HG03460 (cell line): ENCODE results near the gene RAB23.

Experiments
- ATAC-seq: cut with Tn5 transposase; IDR thresholded peaks from one replicate; pipeline ENCODE4 v1.9.1; 2021; ENCODE audit not compliant: unreplicated experiment

The RAB23 gene

DNA sequence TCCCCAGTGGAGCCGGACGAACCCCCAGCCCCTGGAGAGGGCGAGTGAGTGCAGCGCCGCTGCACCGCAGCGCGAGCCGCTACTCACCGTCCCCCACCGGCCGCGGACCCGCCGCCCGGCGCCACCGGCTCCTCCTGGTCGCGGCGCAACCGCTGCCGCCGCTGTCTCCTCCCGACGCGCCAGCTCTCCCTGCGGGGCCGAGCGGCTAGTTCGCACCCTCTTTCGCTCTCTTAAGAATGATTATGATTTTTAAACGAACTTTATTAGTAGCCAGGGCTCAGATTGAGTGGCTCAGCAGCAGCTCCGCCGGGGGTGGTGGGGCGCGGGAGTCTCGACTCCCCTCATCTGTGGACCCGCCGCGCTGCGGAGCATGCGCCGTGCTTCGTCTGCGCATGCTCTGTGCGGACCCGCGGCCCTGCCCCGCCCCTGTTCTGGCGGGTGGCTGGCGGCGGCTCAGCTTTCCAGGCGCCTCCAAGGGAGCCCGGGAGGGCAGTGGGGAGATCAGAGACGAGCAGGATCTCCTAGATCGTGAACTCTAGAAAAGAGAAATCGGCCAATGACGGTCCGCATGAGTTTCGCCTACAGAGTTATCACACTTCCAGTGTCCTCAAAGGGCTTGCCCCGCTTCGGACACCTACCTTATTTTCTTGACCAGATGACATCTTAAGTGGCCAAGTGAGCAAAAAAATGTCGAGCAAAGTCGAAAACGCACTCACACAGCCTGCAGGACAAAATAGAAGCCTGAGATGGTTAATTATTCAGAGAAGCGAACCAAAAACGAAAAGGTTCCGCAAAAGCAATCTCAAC lies at the start of gene RAB23:
Gene RAB23, minus strand, starts transcription at position 372 of the 807 bp plus-strand sequence. CDS start 11,927 bp downstream, outside the sequence.
- ATAC-seq = peak; percentile 82

DNA sequence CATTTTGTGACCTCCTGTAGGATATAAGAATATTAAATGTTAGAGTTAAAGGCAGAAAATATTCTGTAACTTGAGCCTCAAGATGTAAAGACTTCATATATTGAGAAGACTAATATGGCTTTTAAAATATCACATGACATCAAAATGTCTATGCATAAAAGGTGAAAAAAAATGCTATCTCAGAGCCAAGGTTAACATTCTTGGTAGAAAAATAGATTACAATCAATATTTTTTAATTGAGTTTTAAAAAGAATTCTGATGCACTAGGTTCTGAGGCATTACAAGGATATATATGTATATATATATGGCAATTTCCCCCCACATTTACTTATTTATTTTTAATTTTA lies 46.2 kb upstream of the RAB23 start:
- ATAC-seq = no peak

DNA sequence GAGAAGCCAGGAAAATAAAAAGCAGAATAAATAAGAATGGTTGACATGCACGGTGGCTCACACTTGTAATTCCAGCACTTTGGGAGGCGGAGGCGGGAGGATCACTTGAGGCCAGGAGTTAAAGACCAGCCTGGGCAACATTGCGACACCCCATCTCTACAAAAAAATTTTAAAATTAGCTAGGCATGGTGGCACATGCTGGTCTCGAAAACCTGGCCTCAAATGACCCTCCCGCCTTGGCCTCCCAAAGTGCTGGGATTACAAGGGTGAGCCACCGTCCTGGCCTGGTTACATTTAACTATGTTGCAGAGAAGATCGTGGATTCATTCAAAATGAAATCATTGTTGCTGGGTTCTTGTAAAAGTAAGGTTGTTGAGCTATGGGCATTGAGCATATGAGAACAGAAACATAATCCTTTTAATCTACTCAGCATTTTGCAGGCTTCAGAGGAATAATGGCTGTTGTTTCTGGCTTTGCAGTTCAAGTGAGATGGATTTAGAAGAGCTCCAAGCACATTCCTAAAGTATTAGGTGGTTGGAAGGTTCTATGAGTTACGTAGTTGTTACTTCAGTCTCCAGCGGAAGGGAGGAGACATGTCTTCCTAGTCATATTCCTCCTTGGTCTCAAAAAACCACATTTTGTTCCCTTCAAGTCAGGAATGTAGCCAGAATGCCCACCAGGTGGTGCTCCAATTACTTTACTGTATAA lies 45.6 kb upstream of the RAB23 start:
- ATAC-seq = no peak

DNA sequence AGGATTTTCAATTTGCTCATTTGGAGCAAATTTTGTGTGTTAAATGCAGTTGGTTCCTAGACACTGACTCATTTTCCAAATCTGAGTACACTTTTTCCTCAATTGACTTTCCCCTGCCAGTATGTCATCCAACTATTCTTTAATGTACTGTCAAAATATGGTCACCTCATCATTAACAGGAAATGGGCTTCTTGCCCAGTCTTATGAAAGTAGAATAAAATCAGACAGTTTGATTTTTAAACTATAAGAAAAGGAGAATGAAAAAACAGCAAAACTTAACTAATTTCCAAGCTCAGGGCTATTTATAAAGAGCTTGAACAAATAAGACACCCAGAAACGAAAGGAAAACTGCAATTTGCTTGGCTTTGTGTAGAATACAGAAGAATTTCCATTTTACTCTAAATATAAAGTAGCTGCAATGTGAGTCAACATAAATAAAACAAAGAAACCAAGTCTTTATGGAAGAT lies 43.7 kb upstream of the RAB23 start:
- no peak for ATAC-seq

DNA sequence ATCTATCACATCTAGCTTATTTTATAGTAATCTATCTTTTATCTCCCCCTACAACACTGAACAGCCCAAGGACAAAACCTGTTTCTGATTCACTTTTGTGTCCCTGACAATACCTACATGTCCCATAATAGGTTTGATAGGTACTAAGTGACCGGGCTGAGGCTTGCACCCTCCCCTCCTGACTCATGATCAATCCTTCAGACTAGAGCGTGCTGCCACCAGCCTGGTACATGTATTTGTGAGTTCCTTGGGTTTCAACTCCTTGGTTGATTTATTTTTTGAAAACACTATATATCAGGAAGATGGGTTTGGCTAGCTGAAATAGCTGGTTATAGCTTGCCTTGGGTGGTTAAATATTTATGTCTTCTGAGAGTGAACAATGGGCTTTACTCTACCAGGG lies 41.6 kb upstream of the RAB23 start:
- no peak for ATAC-seq

DNA sequence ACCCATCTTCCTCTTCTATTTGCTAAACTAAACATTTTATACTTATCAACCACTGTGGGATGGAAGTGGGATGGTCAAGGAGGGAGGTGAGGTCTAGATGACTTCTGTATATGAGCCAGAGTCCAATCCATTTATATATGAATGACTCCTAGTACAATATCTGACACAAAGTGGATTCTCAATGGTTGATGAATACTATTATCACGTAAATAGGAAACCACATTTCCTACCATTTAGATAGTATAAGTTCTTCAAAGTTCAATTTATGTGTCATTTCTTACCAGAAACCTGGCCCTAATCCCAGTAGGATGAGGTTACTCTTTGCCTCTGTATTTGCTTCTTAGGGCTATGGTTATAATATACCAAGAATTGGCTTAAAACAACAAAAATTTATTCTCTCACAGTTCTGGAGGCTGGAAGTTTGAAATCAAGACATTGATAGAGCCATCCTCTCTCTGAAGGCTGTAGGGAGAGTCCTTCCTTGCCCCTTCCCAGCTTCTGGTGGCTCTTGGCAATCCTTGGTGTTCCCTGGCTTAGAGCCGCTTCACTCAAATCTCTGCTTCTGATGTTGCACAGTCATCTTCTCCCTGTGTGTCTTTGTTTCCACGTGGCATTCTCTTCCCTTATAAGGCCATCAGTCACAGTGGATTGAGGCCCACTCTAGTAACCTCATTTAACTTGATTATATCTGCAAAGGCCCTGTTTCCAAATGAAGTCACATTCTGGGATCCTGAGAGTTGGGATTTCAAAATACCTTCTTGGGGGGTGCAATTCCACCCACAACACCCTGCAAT lies 41.0 kb upstream of the RAB23 start:
- ATAC-seq = no peak

DNA sequence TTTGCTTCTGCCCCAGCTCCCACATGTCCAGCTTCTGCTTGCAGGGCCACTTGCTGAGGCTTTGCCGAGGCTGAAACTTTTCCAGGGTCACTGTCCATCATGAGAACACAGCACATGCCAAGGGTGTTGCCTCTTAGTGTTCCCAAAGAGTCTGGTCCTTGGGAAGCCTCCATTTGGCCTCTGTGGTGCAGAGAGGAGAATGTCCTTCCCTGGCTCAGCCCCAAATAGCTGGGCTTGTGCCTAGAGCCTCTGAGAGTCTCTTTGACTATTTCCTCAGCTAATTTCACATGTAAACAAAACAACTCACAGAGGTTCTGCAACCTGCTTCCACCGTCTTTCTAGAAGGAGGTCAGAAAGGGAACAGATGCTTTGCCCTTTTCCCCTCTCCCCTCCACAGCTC lies 40.4 kb upstream of the RAB23 start:
- ATAC-seq = no peak

DNA sequence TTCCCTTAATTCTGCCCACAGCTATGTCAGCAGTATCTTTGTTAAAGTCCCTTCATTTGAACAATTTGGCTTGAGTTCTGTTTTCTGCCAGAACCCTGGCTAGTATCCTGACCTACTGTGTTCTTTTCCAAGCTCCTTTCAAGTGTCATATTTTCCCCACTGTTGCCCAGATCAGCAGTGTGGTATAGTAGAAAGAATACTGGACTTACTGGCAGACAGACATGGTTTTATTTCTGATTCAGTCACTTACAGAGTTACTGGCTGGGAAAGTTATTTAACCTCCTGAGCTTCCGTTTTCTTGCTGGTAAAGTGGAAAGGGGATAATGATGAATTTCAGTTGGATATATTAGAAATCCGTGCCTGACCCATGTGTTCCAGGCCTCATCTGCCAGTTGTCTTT lies 39.8 kb upstream of the RAB23 start:
- no peak for ATAC-seq

DNA sequence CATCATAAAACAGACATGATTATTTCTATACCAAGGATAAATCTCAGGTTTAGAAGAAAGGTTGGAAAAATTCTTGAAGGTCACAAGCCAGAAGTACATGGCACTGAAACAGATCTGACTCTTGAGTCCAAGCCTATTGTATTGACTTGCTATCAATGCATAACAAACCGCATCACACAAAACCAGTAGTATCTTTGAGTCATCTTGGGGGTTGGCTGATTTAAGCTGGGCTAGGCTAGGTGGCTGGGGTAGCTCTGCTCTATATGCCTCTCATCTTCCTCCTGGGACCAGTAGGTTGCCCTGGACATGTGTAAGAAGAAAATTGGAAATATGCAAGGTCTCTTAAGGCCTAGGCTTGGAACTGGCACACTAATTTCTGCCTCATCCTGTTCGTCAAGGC lies 37.0 kb upstream of the RAB23 start:
- ATAC-seq = no peak

DNA sequence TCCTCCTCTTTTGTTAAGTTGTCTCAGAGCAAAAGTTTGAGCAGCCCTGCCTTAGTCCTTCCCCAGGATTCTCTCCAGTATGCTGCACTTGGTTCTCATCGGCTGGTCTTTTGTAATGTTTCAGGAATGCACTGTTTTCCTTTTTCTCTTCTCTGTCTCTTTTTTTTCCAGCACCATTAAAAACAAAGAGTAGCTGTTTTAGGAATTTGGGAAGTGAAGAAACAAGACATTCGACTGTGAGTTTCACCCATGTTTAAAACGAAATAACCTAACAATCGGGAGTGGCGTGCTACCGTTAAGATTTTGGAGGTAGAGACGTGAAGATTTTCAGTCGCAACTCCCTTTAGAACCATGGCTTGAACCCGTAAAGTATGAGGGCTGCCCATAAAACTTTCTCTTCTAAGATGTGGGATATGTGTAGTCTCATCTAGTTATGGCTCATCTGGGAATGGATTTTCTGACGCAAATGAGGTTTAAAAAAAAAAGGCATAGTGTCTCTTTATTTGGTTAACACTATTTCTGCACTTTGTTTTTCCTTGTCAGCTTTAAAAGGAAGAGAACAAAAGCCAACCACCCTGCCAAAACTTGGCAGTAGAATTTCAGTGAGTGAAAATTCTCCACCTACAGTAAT lies 35.9 kb upstream of the RAB23 start:
- no peak for ATAC-seq

DNA sequence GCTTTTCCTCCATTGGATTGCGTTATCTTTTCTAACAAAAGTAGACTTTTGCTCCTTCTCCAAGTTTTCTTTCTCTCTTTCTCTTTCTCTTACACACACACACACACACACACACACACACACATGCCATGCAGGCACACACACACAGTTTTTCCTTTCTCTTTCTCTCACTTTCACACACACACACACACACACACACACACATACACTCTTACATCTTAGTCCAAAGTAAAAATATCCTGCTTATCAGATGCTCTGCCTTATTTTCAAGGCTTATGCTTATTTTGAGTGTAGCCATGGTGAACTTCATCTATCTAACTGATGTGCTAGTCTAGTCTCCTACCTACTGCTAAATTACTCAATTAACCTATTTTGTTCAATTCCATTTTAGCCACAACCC lies 34.4 kb upstream of the RAB23 start:
- ATAC-seq = no peak

DNA sequence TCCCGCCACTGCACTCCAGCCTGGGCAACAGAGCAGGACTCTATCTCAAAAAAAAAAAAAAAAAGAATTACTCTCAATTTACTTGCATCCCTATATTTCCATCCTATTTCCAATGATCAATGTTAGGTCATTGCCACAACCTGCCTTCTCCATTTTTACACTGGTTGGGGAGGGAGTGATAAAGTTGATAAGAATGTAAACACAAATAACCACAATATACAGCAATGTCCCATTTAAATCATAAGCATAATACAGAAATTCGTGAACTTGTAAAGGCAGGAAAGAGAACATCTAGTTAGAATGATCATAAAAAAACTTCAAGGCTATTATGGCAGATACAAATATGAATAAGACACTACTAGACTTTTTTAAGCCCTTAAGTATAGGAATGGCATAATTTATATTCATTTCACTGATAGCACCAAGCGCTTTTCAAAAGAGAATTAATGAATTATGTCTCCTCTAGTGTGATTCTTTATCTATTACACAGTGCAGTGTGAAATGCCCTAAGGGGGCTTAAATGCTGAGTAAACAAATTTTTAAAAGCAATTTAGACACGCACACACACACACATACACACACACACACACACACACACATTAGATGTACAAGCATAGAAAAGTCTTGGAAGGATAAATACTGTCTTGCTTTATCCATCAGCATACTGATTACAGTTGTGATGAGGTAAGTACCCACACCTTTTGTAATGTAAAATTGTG lies 33.5 kb upstream of the RAB23 start:
- no peak for ATAC-seq

DNA sequence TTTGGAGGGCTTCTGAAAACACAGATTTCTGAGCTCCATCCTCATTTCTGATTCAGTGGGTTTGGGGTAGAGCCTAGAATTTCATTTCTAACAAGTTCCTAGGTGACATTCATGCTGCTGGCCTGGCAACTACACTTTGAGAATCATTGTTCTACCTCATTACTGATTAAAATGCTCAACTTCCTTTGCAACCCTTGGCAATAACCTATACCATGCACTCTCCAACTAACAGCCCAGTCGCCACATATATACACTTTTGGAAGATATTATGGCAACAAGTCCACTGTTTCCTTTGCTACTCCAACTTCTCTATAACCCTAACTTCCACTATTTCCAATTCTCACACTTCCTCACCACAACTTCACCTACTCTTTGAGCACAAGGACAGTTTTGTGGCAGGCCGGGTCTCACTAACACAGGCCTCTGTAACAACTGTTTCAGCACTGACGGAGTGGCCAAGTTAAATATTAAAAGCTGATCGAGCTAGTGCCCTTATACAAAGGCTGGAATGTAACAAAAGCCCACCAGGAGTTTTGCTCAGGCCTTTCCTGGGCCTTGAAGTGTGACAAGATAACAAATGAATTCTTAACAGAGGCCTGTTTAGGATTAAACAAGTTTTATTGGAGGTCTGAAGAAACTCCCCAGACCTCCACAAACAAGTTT lies 32.1 kb upstream of the RAB23 start:
- ATAC-seq = no peak

DNA sequence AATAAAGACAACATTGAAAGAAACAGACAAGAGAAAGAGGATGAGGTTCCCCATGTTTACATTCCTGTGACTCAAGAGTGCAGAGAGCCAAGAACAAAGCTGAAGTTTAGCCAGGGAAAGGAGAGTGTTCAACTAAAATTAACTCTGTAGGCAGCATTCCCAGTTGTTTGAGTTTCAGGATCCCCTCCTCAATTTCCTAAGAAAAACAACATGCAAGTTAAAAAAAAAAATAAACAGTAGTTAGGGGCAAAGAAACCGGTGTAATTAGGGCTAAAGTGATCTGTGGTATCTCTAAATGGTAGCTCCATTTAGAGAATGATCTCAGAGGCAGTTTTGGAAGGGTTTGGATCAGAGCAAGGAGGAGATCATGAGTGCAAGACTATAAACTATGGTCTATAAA lies 30.9 kb upstream of the RAB23 start:
- ATAC-seq = no peak

DNA sequence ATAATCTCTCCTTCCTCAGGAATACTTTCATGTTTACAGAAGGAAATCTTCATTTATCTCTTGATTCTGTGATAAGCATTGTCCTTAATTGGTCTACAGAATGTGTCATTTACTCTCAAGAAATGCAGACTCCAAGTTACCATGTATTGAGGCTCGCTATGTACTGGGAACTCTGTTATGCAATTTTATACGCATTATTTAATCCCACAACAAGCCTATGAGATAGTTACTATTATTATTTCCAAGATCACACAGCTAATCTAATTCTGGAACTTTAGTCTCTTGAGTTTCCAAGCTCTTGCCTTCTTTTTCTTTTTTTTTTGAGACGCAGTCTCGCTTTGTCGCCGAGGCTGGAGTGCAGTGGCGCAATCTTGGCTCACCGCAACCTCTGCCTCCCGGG lies 30.0 kb upstream of the RAB23 start:
- no peak for ATAC-seq

DNA sequence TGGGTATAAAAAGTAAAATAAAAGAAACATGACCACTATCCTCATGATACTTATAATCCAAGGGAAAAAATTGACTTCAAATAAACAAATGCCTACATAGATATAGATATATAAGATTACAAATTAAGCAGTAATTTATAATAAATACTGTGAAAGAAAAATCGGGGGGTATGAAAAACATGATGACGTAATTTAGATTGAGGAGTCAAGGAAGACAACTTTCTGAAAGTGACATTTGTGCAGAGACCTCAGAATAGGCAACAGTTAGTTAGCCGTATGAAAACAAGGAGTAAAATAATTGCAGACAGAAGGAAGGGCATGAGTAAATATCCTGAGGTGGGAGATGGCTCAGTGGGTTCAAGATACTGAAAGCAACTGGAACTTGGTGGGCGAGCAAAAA lies 28.2 kb upstream of the RAB23 start:
- no peak for ATAC-seq

DNA sequence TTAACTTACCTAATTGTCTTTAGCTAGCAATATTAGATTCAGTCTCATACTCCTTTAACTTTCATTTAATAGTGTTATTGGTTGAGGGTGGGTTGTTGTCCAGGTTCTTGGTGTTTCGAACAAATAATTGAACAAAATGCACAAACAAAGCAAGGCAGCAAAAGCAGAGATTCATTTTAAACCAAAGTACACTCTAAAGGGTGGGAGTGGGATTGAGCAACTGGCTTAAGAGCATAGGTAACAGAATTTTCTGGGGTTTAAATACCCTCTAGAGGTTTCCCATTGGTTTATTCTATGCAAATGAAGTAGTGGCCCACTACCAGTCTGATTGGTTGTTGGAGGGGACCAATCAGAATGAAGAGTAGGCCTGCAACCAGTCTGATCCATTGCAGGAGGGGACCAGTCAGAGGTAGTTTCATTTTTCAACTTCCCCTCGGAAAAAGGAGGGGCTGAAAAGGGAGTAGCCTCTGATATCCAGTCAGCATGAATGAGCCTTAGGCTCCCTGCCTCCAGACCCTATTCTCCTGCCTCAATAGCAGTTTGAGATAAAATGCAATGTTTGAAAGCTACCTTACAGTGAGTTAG lies 26.3 kb upstream of the RAB23 start:
- ATAC-seq = no peak

DNA sequence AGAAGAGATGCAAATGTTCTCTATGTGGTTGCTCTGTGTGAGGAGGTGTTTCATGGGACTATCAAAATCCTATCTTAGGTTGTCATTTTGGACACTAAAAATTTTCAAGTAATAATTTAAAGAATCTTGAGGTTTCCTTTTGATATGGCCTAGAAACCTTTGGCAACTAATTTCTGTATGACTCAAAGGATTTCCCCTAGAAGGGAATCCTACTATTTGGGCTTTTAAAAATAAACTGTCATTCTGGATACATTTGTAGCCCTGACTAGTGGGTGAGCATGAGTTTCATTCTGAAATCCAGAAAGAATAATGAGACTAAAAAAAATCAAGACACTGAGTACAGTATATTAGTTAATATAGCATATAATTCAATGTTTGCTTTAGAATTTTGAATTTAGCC lies 25.5 kb upstream of the RAB23 start:
- ATAC-seq = no peak

DNA sequence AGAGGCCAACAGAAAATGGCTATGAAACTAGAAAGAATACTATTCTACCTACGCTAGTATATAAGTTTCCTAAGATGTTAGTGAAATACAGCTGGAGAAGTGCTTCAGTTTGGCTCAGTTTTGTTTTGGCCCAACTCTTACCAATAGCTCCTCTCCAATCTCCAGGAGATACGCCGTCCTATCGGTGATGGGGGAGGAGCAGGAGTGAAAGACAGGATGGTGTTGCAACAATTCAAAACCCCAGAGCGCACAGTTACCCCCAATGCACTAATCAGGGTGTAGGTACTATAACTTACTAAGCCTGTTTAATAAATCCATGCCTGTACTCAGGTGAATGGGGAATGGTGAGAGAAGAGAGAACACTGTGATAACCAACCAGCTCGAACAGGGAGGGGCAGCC lies 24.2 kb upstream of the RAB23 start:
- ATAC-seq = no peak

DNA sequence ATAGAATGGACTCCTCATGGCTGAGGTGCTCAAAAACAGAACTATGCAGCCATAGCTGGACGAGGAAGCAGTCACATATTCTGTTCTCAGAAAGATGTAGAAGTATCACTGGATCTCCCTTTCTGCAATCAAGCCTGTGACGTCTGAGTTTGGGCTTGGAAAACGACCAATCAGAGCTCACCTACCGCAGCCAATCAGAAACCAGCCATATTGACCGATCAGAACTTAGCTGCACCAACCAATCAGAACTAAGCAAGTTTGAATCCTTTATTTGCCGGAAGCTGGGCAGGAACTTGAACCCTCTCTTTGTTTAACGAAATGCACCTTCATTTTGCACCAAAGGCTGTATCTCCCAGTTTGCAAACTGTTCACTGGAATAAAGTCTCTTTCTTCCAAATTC lies 21.8 kb upstream of the RAB23 start:
- no peak for ATAC-seq
